NB4 (cell line): ENCODE results near the gene ARL4D.

Experiments used
- TF ChIP-seq, protein P1 (sequence below): IDR thresholded peaks from one replicate; pipeline ENCODE4 v1.5.1; 2012; ENCODE audit warnings: low read depth, low read length
- TF ChIP-seq, protein P2 (sequence below): IDR thresholded peaks from 2 replicates; pipeline ENCODE4 v1.6.1; 2011; ENCODE audit warnings: low read depth, low read length

DNA sequence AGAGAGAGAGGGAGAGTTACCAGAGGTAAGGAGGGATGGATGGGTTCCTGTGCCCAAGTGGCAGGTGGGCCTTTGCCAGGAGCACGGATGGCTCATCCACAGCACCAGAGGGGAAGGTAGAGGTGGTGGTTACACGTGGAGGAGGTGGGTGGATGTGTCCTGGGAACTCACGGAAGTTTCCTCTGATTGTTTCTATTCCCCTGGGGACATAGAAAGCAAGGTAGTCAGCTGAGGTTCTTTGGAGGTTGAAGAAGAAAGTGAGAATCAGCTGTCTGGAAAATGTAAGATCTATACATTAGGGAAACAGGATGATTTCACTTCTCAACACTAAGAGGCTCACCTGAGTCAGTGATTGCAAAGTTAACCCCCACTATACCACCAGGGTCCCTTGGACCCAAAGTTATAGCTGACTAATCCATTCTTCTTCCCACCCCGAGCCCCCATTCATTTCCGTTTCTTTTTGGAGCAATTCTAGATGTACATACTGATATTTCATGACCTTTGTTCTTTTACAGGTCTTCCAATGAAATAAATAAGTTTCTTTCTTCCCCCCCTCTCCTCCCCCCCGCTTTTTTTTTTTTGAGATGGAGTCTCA is 27.5 kb upstream of the ARL4D start:
- TF ChIP-seq, protein P1, sequence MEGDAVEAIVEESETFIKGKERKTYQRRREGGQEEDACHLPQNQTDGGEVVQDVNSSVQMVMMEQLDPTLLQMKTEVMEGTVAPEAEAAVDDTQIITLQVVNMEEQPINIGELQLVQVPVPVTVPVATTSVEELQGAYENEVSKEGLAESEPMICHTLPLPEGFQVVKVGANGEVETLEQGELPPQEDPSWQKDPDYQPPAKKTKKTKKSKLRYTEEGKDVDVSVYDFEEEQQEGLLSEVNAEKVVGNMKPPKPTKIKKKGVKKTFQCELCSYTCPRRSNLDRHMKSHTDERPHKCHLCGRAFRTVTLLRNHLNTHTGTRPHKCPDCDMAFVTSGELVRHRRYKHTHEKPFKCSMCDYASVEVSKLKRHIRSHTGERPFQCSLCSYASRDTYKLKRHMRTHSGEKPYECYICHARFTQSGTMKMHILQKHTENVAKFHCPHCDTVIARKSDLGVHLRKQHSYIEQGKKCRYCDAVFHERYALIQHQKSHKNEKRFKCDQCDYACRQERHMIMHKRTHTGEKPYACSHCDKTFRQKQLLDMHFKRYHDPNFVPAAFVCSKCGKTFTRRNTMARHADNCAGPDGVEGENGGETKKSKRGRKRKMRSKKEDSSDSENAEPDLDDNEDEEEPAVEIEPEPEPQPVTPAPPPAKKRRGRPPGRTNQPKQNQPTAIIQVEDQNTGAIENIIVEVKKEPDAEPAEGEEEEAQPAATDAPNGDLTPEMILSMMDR: no peak
- TF ChIP-seq, protein P2, sequence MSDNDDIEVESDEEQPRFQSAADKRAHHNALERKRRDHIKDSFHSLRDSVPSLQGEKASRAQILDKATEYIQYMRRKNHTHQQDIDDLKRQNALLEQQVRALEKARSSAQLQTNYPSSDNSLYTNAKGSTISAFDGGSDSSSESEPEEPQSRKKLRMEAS: no peak
